Common myeloid progenitor, CD34-positive (primary cell): ENCODE results near the gene ADCY10.

Source experiments
- CTCF ChIA-PET: fragments of 350-600 bp; sonication (Branson Sonifier 250); formaldehyde crosslinking; loops from one replicate; lab custom pipeline; 2021; ENCODE audit warnings: antibody characterized with exemption; lab: Charles Lee
- POLR2A ChIA-PET: fragments of 350-600 bp; sonication (Branson Sonifier 250); formaldehyde crosslinking; loops from one replicate; lab custom pipeline; 2021; ENCODE audit warnings: antibody characterized with exemption; lab: Charles Lee
- DNase-seq, 3 donors: peaks; one replicate each; pipeline versions ENCODE4 v3.0.0 to v3.0.0-alpha.2; 2013
- H3K27ac ChIP-seq, 2 experiments: 1 replicate in 1 of 2; 2 replicates in 1 of 2; pipeline ENCODE4 v1.7.0; 2013; ENCODE audit warnings: inconsistent platforms in 2 of 2, low read length in 2 of 2, mild to moderate bottlenecking in 2 of 2, low read depth in 1 of 2, moderate library complexity in 1 of 2; ENCODE audit not compliant: severe bottlenecking in 2 of 2, insufficient read depth in 1 of 2, poor library complexity in 1 of 2
- H3K27me3 ChIP-seq, 5 experiments: replicated peaks in 2 of 5; 1 replicate in 3 of 5; 2 replicates in 2 of 5; pipeline versions ENCODE4 v1.6.1 to v1.7.0; 2013; ENCODE audit warnings: low read length in 4 of 5, mild to moderate bottlenecking in 2 of 5, moderate library complexity in 2 of 5, inconsistent platforms in 1 of 5; ENCODE audit not compliant: insufficient read depth in 5 of 5, control insufficient read depth in 4 of 5
- H3K36me3 ChIP-seq, 4 experiments: 1 replicate in 2 of 4; 2 replicates in 2 of 4; pipeline versions ENCODE4 v1.6.1 to v1.7.0; 2013; ENCODE audit warnings: low read length in 3 of 4, control low read depth in 1 of 4, mild to moderate bottlenecking in 1 of 4; ENCODE audit not compliant: control insufficient read depth in 4 of 4, insufficient read depth in 4 of 4
- H3K4me1 ChIP-seq, 4 experiments: 1 replicate in 3 of 4; 2 replicates in 1 of 4; pipeline versions ENCODE4 v1.6.1 to v1.7.1; 2013; ENCODE audit warnings: low read length in 3 of 4, mild to moderate bottlenecking in 3 of 4, control low read depth in 1 of 4, inconsistent platforms in 1 of 4, moderate library complexity in 1 of 4; ENCODE audit not compliant: control insufficient read depth in 4 of 4, insufficient read depth in 4 of 4; ENCODE audit errors: control extremely low read depth in 1 of 4
- H3K4me3 ChIP-seq, 7 experiments: 1 replicate in 4 of 7; 2 replicates in 3 of 7; pipeline versions ENCODE4 v1.5.1 to v1.7.0; 2013; ENCODE audit warnings: mild to moderate bottlenecking in 7 of 7, low read length in 6 of 7, moderate library complexity in 6 of 7, inconsistent platforms in 2 of 7, low read depth in 2 of 7, control low read depth in 1 of 7; ENCODE audit not compliant: insufficient read depth in 4 of 7, control insufficient read depth in 1 of 7; ENCODE audit errors: extremely low read depth in 1 of 7
- H3K9me3 ChIP-seq, 5 experiments: 1 replicate in 4 of 5; 2 replicates in 1 of 5; pipeline versions ENCODE4 v1.6.1 to v1.7.1; 2013; ENCODE audit warnings: low read length in 4 of 5, mild to moderate bottlenecking in 2 of 5, inconsistent platforms in 1 of 5, low read depth in 1 of 5, moderate library complexity in 1 of 5; ENCODE audit not compliant: control insufficient read depth in 4 of 5, insufficient read depth in 2 of 5; ENCODE audit errors: control extremely low read depth in 1 of 5
- WGBS: methylation state at CpG from one replicate; pipeline ENCODE4 v1.1.5; 2013; ENCODE audit not compliant: insufficient coverage; 5-methylcytosine and 5-hydroxymethylcytosine counted together

The ADCY10 gene

GRCh38 chr1:167799747-167800146, 114.2 kb downstream of the ADCY10 start:
- 75% methylated on average over 2 of the region's 4 CpGs for WGBS
- no peaks in the 10 kb centered on the region for H3K9me3 ChIP-seq
- no peak overlapping the region for H3K27ac ChIP-seq
- POLR2A ChIA-PET = interaction anchor here (0.6 kb wide), 1 partner anchor 97 kb away, joined by 3 read pairs; no protein-coding TSS in a partner anchor
- no peaks in the 10 kb centered on the region for H3K36me3 ChIP-seq
- CTCF ChIA-PET = interaction anchor here (0.7 to 1.2 kb wide), 2 partner anchors 10 to 109 kb away, joined by 3 to 4 read pairs; no protein-coding TSS in a partner anchor
- H3K4me1 ChIP-seq = peaks cover 10 to 23% (median 20%) of the 10 kb centered on the region in 4 experiments
- no peak for DNase-seq
- no peaks in the 10 kb centered on the region for H3K27me3 ChIP-seq
- H3K4me3 ChIP-seq = no peak overlapping the region

GRCh38 chr1:167798952-167799351, 115.0 kb downstream of the ADCY10 start:
- ChIA-PET POLR2A (no interaction called here), CTCF (no interaction called here)
- Histone ChIP-seq H3K27ac (no peak overlapping the region), H3K4me3 (no peak overlapping the region), H3K27me3 (no peaks in the 10 kb centered on the region), H3K9me3 (no peaks in the 10 kb centered on the region), H3K4me1 (peaks cover 2 to 15% (median 12%) of the 10 kb centered on the region in 4 experiments), H3K36me3 (no peaks in the 10 kb centered on the region)
- WGBS = 100% methylated on average over 3 of the region's 4 CpGs
- no peak for DNase-seq

GRCh38 chr1:167797015-167797414, 116.9 kb downstream of the ADCY10 start:
- POLR2A ChIA-PET = interaction anchor here (1.1 kb wide), 1 partner anchor 82 kb away, joined by 3 read pairs; no protein-coding TSS in a partner anchor
- Histone ChIP-seq H3K4me3 (peak overlapping the region in 1 of 7 experiments; percentile 15), H3K36me3 (no peaks in the 10 kb centered on the region), H3K4me1 (peaks cover 2 to 15% (median 10%) of the 10 kb centered on the region in 4 experiments), H3K9me3 (no peaks in the 10 kb centered on the region), H3K27ac (peak overlapping the region; percentile 8 to 22), H3K27me3 (no peaks in the 10 kb centered on the region)
- CTCF ChIA-PET = interaction anchor here (0.8 to 1.5 kb wide), 6 partner anchors 10 to 105 kb away, joined by 3 to 4 read pairs (median 3); no protein-coding TSS in a partner anchor
- peak; percentile 71 to 94 (median 93) for DNase-seq
- WGBS = 0% methylated on average over 1 of the region's 2 CpGs

GRCh38 chr1:167795810-167796740, 117.9 kb downstream of the ADCY10 start:
- 90% methylated on average over 10 of the region's 10 CpGs for WGBS
- Histone ChIP-seq H3K27ac (peak overlapping the region in 1 of 2 experiments; percentile 2), H3K27me3 (no peaks in the 10 kb centered on the region), H3K36me3 (no peaks in the 10 kb centered on the region), H3K4me3 (no peak overlapping the region), H3K9me3 (no peaks in the 10 kb centered on the region), H3K4me1 (peaks cover 2 to 25% (median 13%) of the 10 kb centered on the region in 4 experiments)
- ChIA-PET CTCF (interaction anchor here (0.6 to 1.5 kb wide), 8 partner anchors 9 to 470 kb away, joined by 3 to 5 read pairs (median 4); no protein-coding TSS in a partner anchor), POLR2A (interaction anchor here (1.1 kb wide), 1 partner anchor 81 kb away, joined by 3 read pairs; no protein-coding TSS in a partner anchor)
- no peak for DNase-seq

GRCh38 chr1:167794043-167794442, 119.9 kb downstream of the ADCY10 start:
- no peaks in the 10 kb centered on the region for H3K27me3 ChIP-seq
- DNase-seq = no peak
- no peak overlapping the region for H3K27ac ChIP-seq
- H3K4me3 ChIP-seq = no peak overlapping the region
- H3K36me3 ChIP-seq = peaks cover 0 to 14% (median 7%) of the 10 kb centered on the region in 4 experiments
- WGBS = 100% methylated on average over 1 of the region's 1 CpG
- ChIA-PET CTCF (interaction anchor here (0.8 kb wide), 1 partner anchor 14 kb away, joined by 3 read pairs; no protein-coding TSS in a partner anchor), POLR2A (no interaction called here)
- no peaks in the 10 kb centered on the region for H3K9me3 ChIP-seq
- H3K4me1 ChIP-seq = peaks cover 2 to 28% (median 14%) of the 10 kb centered on the region in 4 experiments

- no peaks in the 10 kb centered on the region for H3K9me3 ChIP-seq
- WGBS = 100% methylated on average over 1 of the region's 4 CpGs
- H3K4me3 ChIP-seq = no peak overlapping the region
- no peak overlapping the region for H3K27ac ChIP-seq
- CTCF ChIA-PET = no interaction called here
- peaks cover 0 to 21% (median 8%) of the 10 kb centered on the region in 4 experiments for H3K4me1 ChIP-seq
- POLR2A ChIA-PET = no interaction called here
- H3K27me3 ChIP-seq = no peaks in the 10 kb centered on the region
- no peak for DNase-seq
- H3K36me3 ChIP-seq = peaks cover 2 to 23% (median 13%) of the 10 kb centered on the region in 4 experiments
Measured at GRCh38 chr1:167792188-167792565, 121.8 kb downstream of the ADCY10 start.
